GM18526 (cell line): ENCODE measurements around the gene CFTR.

Experiments used
- POLR2A ChIP-seq: IDR thresholded peaks from 3 replicates; pipeline ENCODE4 v1.6.1; 2011; ENCODE audit not compliant: insufficient read length; ENCODE audit errors: extremely low read depth

CFTR gene

GRCh38 chr7:117485118-117485620 is 5.3 kb downstream of the CFTR start:
- TF ChIP-seq POLR2A, result no peak

DNA sequence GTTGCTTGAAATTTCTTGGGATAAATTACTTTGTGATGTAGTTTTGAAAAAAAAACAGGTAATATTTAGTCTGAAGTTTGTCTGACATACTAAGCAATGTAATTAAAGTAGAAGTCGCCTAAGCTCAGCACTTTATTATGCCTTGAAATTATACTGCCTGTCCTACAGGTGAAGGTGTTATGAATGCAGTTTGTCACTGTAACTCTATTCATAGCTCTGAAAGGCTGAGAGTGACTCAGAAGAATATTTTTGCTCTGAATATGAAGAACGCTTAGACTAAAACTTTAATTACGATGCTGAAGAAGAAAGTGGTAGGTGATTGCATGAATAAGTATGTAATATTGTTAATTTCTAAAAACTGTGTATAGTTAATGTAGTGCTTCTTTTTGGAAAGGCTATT is 9.2 kb downstream of the CFTR start:
- TF ChIP-seq POLR2A, result no peak

- TF ChIP-seq POLR2A, result no peak
These were observed 9.6 kb downstream of the CFTR start for GRCh38 chr7:117489430-117489829.

GRCh38 chr7:117489911-117490310 is 10.1 kb downstream of the CFTR start:
- TF ChIP-seq POLR2A, result no peak

DNA sequence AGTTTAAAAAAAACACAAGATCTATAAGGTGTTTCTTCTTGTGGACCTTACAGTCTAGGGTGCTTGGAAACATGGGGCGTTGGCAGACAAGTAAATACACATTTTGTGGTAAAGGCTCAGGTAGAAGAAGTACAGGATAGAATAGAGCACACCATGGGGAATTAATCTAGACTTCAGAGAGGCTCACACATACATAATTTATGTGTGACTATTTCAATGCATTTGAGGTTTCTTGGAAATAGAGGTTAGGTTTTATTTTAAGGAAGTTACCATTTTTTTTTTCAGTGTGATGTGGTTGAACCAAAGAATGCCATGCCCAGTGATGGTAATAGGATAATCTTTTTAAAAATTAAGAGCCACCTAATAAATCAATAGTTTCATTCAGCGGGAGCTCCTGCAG is 12.8 kb downstream of the CFTR start:
- no peak for TF ChIP-seq POLR2A

GRCh38 chr7:117493460-117493859 is 13.6 kb downstream of the CFTR start:
- no peak for TF ChIP-seq POLR2A

GRCh38 chr7:117495308-117495707 is 15.5 kb downstream of the CFTR start:
- no peak for TF ChIP-seq POLR2A

- TF ChIP-seq POLR2A, result no peak
These were observed 22.5 kb downstream of the CFTR start for GRCh38 chr7:117502331-117502730.

DNA sequence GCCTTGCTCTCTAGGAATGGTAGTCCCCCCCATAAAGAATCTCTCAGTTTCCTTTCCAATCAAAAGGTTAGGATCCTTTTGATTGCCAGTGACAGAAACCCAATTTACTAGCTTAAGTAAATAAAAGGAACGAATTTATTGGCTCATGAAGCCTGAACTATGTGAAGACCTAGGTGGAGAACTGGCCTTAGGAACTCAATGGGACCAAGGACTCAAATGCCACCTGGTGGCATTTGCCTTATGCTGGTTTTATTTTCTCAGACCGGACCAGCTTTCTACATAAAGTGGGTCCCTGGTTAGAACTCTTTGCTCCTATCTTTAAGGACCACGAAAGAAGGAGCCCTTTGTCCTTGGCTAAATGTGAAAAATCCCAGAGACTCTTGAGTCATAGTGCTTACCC is 25.4 kb downstream of the CFTR start:
- no peak for TF ChIP-seq POLR2A

GRCh38 chr7:117508676-117509075 is 28.9 kb downstream of the CFTR start:
- TF ChIP-seq POLR2A, result no peak

DNA sequence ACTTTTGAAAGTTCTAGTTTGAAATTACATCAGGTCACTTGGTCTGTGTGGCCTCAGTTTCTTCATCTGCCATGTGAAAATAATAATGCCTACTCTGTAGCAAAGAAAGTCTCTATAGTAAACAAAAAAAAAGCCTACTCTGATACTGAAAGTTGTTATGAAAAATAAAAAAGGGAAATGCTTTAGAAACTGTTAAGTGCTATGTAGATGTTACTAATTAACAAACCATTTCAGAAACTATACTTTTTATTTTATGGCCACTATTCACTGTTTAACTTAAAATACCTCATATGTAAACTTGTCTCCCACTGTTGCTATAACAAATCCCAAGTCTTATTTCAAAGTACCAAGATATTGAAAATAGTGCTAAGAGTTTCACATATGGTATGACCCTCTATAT is 50.6 kb downstream of the CFTR start:
- no peak for TF ChIP-seq POLR2A

DNA sequence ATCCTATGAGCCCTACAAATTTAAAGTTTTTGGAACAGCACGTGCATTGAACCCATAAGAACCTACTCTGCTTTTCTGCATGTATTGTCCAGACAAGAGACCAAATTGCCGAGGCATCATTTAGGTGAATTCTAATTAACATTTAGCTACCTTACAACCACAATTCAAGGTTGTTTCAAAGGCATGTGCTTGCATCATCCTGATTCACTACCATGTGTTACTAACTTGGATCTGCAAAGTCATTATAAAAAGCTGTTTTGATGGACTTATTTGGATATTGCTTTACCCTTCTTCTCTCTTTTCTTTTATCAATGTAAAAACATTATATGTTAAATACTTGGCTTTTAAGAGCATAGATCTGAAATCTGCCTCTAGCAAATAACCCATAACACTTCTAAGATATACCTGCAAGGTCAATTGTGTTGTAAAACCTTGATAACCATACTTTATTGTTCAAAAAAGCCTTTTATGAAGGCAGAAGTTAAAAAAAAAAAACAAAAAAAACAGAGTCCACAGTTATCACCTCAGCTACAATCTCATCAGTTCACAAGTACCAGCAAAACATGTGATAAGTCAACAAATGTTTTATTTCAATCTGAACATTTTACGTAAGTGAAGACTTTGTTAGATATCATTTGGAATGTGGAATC is 51.9 kb downstream of the CFTR start:
- TF ChIP-seq POLR2A, result no peak

GRCh38 chr7:117538053-117538452 is 58.2 kb downstream of the CFTR start:
- no peak for TF ChIP-seq POLR2A

GRCh38 chr7:117544061-117544460 is 64.2 kb downstream of the CFTR start:
- no peak for TF ChIP-seq POLR2A

- no peak for TF ChIP-seq POLR2A
These were observed 68.2 kb downstream of the CFTR start for GRCh38 chr7:117548035-117548434.

DNA sequence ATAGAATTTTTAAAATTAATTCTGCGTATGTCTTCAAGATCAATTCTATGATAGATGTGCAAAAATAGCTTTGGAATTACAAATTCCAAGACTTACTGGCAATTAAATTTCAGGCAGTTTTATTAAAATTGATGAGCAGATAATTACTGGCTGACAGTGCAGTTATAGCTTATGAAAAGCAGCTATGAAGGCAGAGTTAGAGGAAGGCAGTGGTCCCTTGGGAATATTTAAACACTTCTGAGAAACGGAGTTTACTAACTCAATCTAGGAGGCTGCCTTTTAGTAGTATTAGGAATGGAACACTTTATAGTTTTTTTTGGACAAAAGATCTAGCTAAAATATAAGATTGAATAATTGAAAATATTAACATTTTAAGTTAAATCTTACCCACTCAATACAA is 70.8 kb downstream of the CFTR start:
- no peak for TF ChIP-seq POLR2A

- TF ChIP-seq POLR2A, result no peak
These were observed 72.8 kb downstream of the CFTR start for GRCh38 chr7:117552660-117553059.
